ENCODE measurements around the gene RBM33.

RBM33 gene

DNA sequence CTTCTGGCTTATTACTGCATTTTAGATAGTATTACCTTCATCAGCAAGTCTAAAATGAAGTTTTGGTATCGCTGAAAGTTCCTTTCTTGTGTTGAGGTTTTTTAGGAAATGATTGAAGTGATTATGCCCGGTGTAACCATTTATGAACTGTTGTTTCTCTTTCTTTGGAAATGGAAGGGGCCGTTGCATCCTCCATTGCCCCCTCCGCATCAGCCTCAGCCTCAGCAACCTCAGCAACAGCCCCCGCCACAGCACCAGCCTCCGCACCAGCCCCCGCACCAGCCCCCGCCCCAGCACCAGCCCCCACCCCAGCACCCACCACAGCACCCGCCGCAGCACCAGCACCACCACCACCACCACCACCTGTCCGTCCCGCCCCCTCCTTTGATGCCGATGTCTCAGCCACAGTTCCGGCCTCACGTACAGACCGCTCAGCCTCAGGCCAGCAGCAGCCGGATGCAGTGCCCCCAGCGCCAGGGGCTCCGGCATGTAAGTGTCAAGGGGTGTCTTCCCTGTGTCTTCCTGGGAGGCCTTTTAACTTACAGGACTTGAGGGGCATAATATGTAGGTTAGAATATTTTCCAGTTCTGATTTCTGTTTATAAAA lies 95.2 kb downstream of the RBM33 start:
- TF ChIP-seq CTCF (IDR thresholded peaks at IDR 0.05; ENCODE audit: low read depth, low read length) = no peak
- no peak for DNase-seq (ENCODE audit: extremely low read depth, low read depth)

DNA sequence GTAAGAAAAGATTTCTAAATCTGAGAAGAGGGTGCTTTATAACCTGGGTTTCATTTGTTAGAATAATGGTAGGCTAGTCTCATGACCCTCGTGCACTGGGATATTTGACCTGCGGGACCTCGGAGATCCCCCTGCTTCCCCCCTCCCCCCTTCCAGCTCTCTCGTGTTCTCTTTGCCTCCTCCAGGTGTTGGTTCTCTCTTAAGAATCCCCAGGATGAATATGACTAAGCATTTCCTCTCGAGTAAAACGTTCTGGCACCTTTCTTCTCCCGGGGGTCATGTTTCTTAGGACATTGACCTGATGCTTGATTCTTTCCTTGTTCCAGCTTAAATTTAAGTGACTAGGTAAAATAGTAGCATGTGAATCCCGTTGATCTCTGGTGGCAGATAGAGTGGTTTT lies 96.6 kb downstream of the RBM33 start:
- TF ChIP-seq CTCF (IDR thresholded peaks at IDR 0.05; ENCODE audit: low read depth, low read length) = no peak
- no peak for DNase-seq (ENCODE audit: extremely low read depth, low read depth)

GRCh38 chr7:155741805-155742204 lies 97.3 kb downstream of the RBM33 start:
- no peak for TF ChIP-seq CTCF (IDR thresholded peaks at IDR 0.05; ENCODE audit: low read depth, low read length)

GRCh38 chr7:155743177-155743576 lies 98.7 kb downstream of the RBM33 start:
- no peak for DNase-seq (ENCODE audit: extremely low read depth, low read depth)
- TF ChIP-seq CTCF (IDR thresholded peaks at IDR 0.05; ENCODE audit: low read depth, low read length) = no peak

More at GRCh38 chr7:155741805-155742204, 97.3 kb downstream of the RBM33 start:
- no peak for DNase-seq (ENCODE audit: extremely low read depth, low read depth)

GRCh38 chr7:155744971-155745683 lies 100.7 kb downstream of the RBM33 start:
- no peak for DNase-seq (ENCODE audit: extremely low read depth, low read depth)
- no peak for TF ChIP-seq CTCF (IDR thresholded peaks at IDR 0.05; ENCODE audit: low read depth, low read length)

- no peak for DNase-seq (ENCODE audit: extremely low read depth, low read depth)
- TF ChIP-seq CTCF (IDR thresholded peaks at IDR 0.05; ENCODE audit: low read depth, low read length) = no peak
These were observed 101.3 kb downstream of the RBM33 start for GRCh38 chr7:155745737-155746136.

GRCh38 chr7:155746188-155746587 lies 101.7 kb downstream of the RBM33 start:
- TF ChIP-seq CTCF (IDR thresholded peaks at IDR 0.05; ENCODE audit: low read depth, low read length) = no peak
- DNase-seq (ENCODE audit: extremely low read depth, low read depth) = no peak
